Fibroblast of lung (primary cell): ENCODE results near the gene DOCK4. TPM values are rescaled to one million over a fixed set of nuclear protein-coding genes. Genes with fewer than 3 reads are reported as not detected.

ENCODE experiments used
- DNase-seq, 2 donors: peaks; one replicate each; pipeline versions ENCODE4 v3.0.0 to v3.0.0-alpha.2; 2010; ENCODE audit warnings: low read depth in 2 of 2
- H2AFZ ChIP-seq: 2 replicates; pipeline ENCODE4 v1.5.1; 2012; ENCODE audit warnings: low read length, control low read depth, inconsistent platforms
- H3K27ac ChIP-seq: 2 replicates; pipeline ENCODE4 v1.5.1; 2011; ENCODE audit warnings: low read length, control low read depth; ENCODE audit not compliant: insufficient read depth
- H3K27me3 ChIP-seq: 2 replicates; pipeline ENCODE4 v1.5.1; 2011; ENCODE audit warnings: mild to moderate bottlenecking, low read length; ENCODE audit not compliant: control insufficient read depth, insufficient read depth
- H3K36me3 ChIP-seq: 2 replicates; pipeline ENCODE4 v1.5.1; 2011; ENCODE audit warnings: low read length; ENCODE audit not compliant: control insufficient read depth, insufficient read depth
- H3K4me1 ChIP-seq: 2 replicates; pipeline ENCODE4 v1.5.1; 2011; ENCODE audit warnings: low read length; ENCODE audit not compliant: control insufficient read depth, insufficient read depth; ENCODE audit errors: extremely low read depth
- H3K4me2 ChIP-seq: 2 replicates; pipeline ENCODE4 v1.5.1; 2011; ENCODE audit warnings: low read length, control low read depth; ENCODE audit not compliant: insufficient read depth; ENCODE audit errors: extremely low read depth
- H3K4me3 ChIP-seq, 4 experiments: fragments of 200-600 bp in 1 of 4; sonication (generic) in 1 of 4; replicated peaks in 1 of 4; 2 replicates each; pipeline ENCODE4 v1.5.1; 2011 to 2016; ENCODE audit warnings: low read length in 4 of 4, low read depth in 3 of 4, mild to moderate bottlenecking in 3 of 4, control low read depth in 2 of 4, inconsistent platforms in 1 of 4, mixed read lengths in 1 of 4; ENCODE audit not compliant: insufficient read depth in 1 of 4; ENCODE audit errors: control extremely low read depth in 1 of 4
- H3K79me2 ChIP-seq: 2 replicates; pipeline ENCODE4 v1.5.1; 2012; ENCODE audit warnings: mild to moderate bottlenecking, low read length, inconsistent platforms; ENCODE audit not compliant: control insufficient read depth, insufficient read depth
- H3K9ac ChIP-seq: 2 replicates; pipeline ENCODE4 v1.5.1; 2011; ENCODE audit warnings: mild to moderate bottlenecking, low read length, control low read depth; ENCODE audit not compliant: insufficient read depth
- H3K9me3 ChIP-seq: 2 replicates; pipeline ENCODE4 v1.5.1; 2012; ENCODE audit warnings: low read depth, low read length; ENCODE audit not compliant: control insufficient read depth, insufficient read depth
- H4K20me1 ChIP-seq: 2 replicates; pipeline ENCODE4 v1.5.1; 2011; ENCODE audit warnings: low read length; ENCODE audit not compliant: control insufficient read depth, insufficient read depth; ENCODE audit errors: extremely low read depth
- CTCF ChIP-seq, 2 donors: IDR thresholded peaks in 1 of 2; conservative IDR thresholded peaks in 1 of 2; 1 replicate in 1 of 2; 2 replicates in 1 of 2; pipeline ENCODE4 v1.5.1; 2011 to 2012; ENCODE audit warnings: low read length in 2 of 2, control low read depth in 1 of 2, inconsistent platforms in 1 of 2, low read depth in 1 of 2, mild to moderate bottlenecking in 1 of 2
- EZH2 ChIP-seq: IDR thresholded peaks from 2 replicates; pipeline ENCODE4 v1.5.1; 2012; ENCODE audit warnings: low read length, control low read depth, mild to moderate bottlenecking; ENCODE audit errors: missing control alignments
- polyA plus RNA-seq, 2 donors: library from polyadenylated mRNA; depleted of rRNA in 1 of 2; stranded (reverse) in 1 of 2; unstranded in 1 of 2; fragments of >200 nt; gene quantifications; 2 replicates each; pipeline ENCODE4 v1.2.1, GENCODE V29; 2011 to 2012; ENCODE audit warnings: missing spikeins in 1 of 2
- total RNA-seq: library from RNA; depleted of rRNA; stranded (reverse); fragments of >200 nt; gene quantifications from 2 replicates; pipeline ENCODE4 v1.2.1, GENCODE V29; 2014

Gene DOCK4
- total and polyA plus RNA-seq, 2 donors (not counting 1 experiment from before 2014, with no cell fraction given), result 20.8 to 39.3 TPM

GRCh38 chr7:112050250-112050881 is 155.8 kb downstream of the DOCK4 start:
- Histone ChIP-seq H3K36me3 (no peaks in the 10 kb centered on the region), H2AFZ (no peak overlapping the region), H3K4me1 (no peaks in the 10 kb centered on the region), H3K79me2 (no peaks in the 10 kb centered on the region), H3K9me3 (no peaks in the 10 kb centered on the region), H3K4me3 (no peak overlapping the region), H3K27ac (no peak overlapping the region), H4K20me1 (no peaks in the 10 kb centered on the region), H3K9ac (no peak overlapping the region), H3K27me3 (no peaks in the 10 kb centered on the region), H3K4me2 (no peak overlapping the region)
- no peak for DNase-seq
- TF ChIP-seq EZH2 (no peak), CTCF (conservative IDR thresholded peaks at IDR 0.05 in 1 of 2, IDR thresholded peaks at IDR 0.05 in 1 of 2; ENCODE audit: low read depth in 1 of 2, low read length in 2 of 2) (no peak)

- DNase-seq, result no peak
- H3K36me3 ChIP-seq, result no peaks in the 10 kb centered on the region
- H2AFZ ChIP-seq, result no peak overlapping the region
- no peaks in the 10 kb centered on the region for H3K27me3 ChIP-seq
- H4K20me1 ChIP-seq, result no peaks in the 10 kb centered on the region
- no peaks in the 10 kb centered on the region for H3K79me2 ChIP-seq
- no peaks in the 10 kb centered on the region for H3K4me1 ChIP-seq
- H3K4me3 ChIP-seq, result no peak overlapping the region
- H3K9ac ChIP-seq, result no peak overlapping the region
- H3K4me2 ChIP-seq, result no peak overlapping the region
- TF ChIP-seq CTCF (conservative IDR thresholded peaks at IDR 0.05 in 1 of 2, IDR thresholded peaks at IDR 0.05 in 1 of 2; ENCODE audit: low read depth in 1 of 2, low read length in 2 of 2) (no peak), EZH2 (no peak)
- no peak overlapping the region for H3K27ac ChIP-seq
- H3K9me3 ChIP-seq, result no peaks in the 10 kb centered on the region
These were observed 156.5 kb downstream of the DOCK4 start for GRCh38 chr7:112049555-112050249.

- H3K4me2 ChIP-seq, result no peak overlapping the region
- no peak for TF ChIP-seq EZH2
- no peak for TF ChIP-seq CTCF (conservative IDR thresholded peaks at IDR 0.05 in 1 of 2, IDR thresholded peaks at IDR 0.05 in 1 of 2; ENCODE audit: low read depth in 1 of 2, low read length in 2 of 2)
- DNase-seq, result no peak
- H4K20me1 ChIP-seq, result no peaks in the 10 kb centered on the region
- H3K4me1 ChIP-seq, result no peaks in the 10 kb centered on the region
- no peak overlapping the region for H3K9ac ChIP-seq
- H3K36me3 ChIP-seq, result no peaks in the 10 kb centered on the region
- no peak overlapping the region for H3K27ac ChIP-seq
- no peaks in the 10 kb centered on the region for H3K79me2 ChIP-seq
- H2AFZ ChIP-seq, result no peak overlapping the region
- H3K9me3 ChIP-seq, result no peaks in the 10 kb centered on the region
- H3K27me3 ChIP-seq, result no peaks in the 10 kb centered on the region
- no peak overlapping the region for H3K4me3 ChIP-seq
These were observed 158.8 kb downstream of the DOCK4 start for GRCh38 chr7:112047421-112047820.
